ENCODE results near the gene MSH5. TPM values are rescaled to one million over a fixed set of nuclear protein-coding genes. Genes with fewer than 3 reads are reported as not detected.
A peak's percentile ranks its signal among the peaks of the same experiment; 100 is the strongest.

Gene MSH5
- total RNA-seq, 1 donor from 2014 or later = 18.4 TPM

DNA sequence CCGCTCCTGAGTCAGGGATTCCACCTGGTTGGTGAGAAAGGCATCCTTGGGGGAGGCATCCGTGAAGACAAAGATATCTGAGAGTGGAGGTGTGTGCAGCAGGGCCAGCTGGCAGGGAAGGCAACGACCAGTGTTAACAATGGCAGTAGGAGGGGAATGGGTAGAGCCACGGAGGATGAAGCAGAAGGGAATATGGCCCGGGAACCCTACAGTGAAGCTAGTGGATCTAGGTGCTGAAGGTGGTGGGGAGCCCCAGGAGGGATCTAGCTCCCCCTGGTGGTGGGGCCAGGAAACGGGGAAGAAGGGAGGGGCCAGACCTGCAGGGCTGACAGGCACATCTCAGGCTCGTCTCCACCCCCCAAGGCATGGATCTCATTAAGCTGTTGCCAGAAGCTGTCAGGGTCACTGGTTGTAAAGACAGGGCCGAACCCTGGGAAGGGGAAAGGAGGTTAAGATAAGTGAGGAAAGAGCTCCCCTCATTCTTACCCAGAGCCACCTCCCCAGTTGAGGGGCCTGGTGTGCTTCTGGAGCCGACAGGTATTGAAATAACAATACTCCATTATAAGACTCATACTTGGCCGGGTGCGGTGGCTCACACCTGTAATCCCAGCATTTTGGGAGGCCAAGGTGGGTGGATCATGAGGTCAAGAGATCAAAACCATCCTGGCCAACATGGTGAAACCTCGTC lies 30.0 kb downstream of the MSH5 start:
- H3K4me1 Mint-ChIP-seq (ENCODE audit: unreplicated experiment) = no peaks in the 10 kb centered on the region
- no peak overlapping the region for H3K4me3 Mint-ChIP-seq (ENCODE audit: unreplicated experiment)
- TF ChIP-seq, protein P1, sequence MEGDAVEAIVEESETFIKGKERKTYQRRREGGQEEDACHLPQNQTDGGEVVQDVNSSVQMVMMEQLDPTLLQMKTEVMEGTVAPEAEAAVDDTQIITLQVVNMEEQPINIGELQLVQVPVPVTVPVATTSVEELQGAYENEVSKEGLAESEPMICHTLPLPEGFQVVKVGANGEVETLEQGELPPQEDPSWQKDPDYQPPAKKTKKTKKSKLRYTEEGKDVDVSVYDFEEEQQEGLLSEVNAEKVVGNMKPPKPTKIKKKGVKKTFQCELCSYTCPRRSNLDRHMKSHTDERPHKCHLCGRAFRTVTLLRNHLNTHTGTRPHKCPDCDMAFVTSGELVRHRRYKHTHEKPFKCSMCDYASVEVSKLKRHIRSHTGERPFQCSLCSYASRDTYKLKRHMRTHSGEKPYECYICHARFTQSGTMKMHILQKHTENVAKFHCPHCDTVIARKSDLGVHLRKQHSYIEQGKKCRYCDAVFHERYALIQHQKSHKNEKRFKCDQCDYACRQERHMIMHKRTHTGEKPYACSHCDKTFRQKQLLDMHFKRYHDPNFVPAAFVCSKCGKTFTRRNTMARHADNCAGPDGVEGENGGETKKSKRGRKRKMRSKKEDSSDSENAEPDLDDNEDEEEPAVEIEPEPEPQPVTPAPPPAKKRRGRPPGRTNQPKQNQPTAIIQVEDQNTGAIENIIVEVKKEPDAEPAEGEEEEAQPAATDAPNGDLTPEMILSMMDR (IDR thresholded peaks at IDR 0.05) = peak; percentile 66
- no peaks in the 10 kb centered on the region for H3K36me3 Mint-ChIP-seq (ENCODE audit: unreplicated experiment)
- DNase-seq (ENCODE audit: extremely low spot score, unreplicated experiment) = no peak
- H3K27me3 Mint-ChIP-seq (ENCODE audit: unreplicated experiment) = no peaks in the 10 kb centered on the region
- no peak overlapping the region for H3K27ac Mint-ChIP-seq (ENCODE audit: unreplicated experiment)
- H3K9me3 Mint-ChIP-seq (ENCODE audit: unreplicated experiment) = no peaks in the 10 kb centered on the region

DNA sequence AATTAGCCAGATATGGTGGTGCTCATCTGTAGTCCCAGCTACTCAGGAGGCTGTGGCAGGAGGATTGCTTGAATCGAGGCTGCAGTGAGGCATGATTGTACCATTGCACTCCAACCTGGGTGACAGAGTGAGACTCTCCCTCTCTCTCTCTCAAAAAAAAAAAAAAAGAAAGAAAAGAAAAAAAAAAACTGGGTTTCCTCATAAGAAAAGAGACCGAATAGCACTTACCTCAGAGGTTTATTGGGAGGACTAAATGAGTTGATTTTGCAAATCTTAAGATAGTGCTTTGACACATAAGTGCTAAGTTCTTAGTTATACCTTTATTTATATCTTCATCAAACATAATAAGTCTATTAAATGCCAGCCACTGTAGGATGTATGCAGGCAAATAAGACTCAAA lies 31.1 kb downstream of the MSH5 start:
- no peak overlapping the region for H3K27ac Mint-ChIP-seq (ENCODE audit: unreplicated experiment)
- H3K36me3 Mint-ChIP-seq (ENCODE audit: unreplicated experiment) = no peaks in the 10 kb centered on the region
- no peaks in the 10 kb centered on the region for H3K9me3 Mint-ChIP-seq (ENCODE audit: unreplicated experiment)
- no peak for DNase-seq (ENCODE audit: extremely low spot score, unreplicated experiment)
- TF ChIP-seq, protein P1 (IDR thresholded peaks at IDR 0.05) = no peak
- H3K27me3 Mint-ChIP-seq (ENCODE audit: unreplicated experiment) = no peaks in the 10 kb centered on the region
- no peaks in the 10 kb centered on the region for H3K4me1 Mint-ChIP-seq (ENCODE audit: unreplicated experiment)
- no peak overlapping the region for H3K4me3 Mint-ChIP-seq (ENCODE audit: unreplicated experiment)

DNA sequence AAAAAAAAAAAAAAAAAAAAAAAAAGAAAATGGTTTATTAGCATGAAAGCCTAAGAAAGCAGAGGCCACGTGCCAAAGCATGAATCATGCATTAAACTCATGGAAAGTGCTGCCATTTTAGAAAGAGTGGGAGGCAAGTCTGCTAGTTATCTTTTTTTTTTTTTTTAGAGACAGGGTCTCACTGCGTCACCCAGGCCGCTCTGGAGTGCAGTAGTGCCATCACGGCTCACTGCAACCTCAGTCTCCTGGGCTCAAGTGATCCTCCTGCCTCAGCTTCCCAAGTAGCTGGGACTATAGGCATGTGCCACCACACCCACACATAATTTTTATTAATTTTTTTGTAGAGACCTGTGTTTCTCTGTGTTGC lies 32.2 kb downstream of the MSH5 start:
- no peaks in the 10 kb centered on the region for H3K27me3 Mint-ChIP-seq (ENCODE audit: unreplicated experiment)
- H3K27ac Mint-ChIP-seq (ENCODE audit: unreplicated experiment) = no peak overlapping the region
- TF ChIP-seq, protein P1 (IDR thresholded peaks at IDR 0.05) = no peak
- no peaks in the 10 kb centered on the region for H3K36me3 Mint-ChIP-seq (ENCODE audit: unreplicated experiment)
- DNase-seq (ENCODE audit: extremely low spot score, unreplicated experiment) = no peak
- H3K4me3 Mint-ChIP-seq (ENCODE audit: unreplicated experiment) = no peak overlapping the region
- peaks cover under 1% of the 10 kb centered on the region for H3K4me1 Mint-ChIP-seq (ENCODE audit: unreplicated experiment)
- H3K9me3 Mint-ChIP-seq (ENCODE audit: unreplicated experiment) = no peaks in the 10 kb centered on the region

DNA sequence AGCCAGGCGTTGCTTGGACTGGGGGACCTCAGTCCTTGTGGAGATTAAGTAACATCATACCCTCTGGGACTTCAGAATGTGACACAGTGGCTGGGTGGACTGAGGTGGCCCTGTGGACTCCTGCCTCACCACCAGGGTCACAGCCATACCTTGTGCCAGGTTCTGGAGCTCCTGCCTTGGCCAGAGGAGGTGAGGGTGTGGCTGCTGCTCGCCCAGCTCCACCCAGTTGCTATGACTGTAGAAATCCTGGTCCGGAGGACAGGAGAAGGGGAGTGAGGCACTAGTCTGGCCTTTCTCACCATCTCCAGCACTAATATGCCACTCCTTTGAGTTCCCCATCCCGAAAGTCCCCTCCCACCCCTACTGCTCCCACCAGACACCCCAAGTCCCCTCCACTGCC lies 35.4 kb downstream of the MSH5 start:
- no peak overlapping the region for H3K27ac Mint-ChIP-seq (ENCODE audit: unreplicated experiment)
- no peaks in the 10 kb centered on the region for H3K36me3 Mint-ChIP-seq (ENCODE audit: unreplicated experiment)
- H3K4me1 Mint-ChIP-seq (ENCODE audit: unreplicated experiment) = peaks cover 9% of the 10 kb centered on the region
- no peaks in the 10 kb centered on the region for H3K9me3 Mint-ChIP-seq (ENCODE audit: unreplicated experiment)
- no peak for DNase-seq (ENCODE audit: extremely low spot score, unreplicated experiment)
- TF ChIP-seq, protein P1 (IDR thresholded peaks at IDR 0.05) = no peak
- H3K27me3 Mint-ChIP-seq (ENCODE audit: unreplicated experiment) = no peaks in the 10 kb centered on the region
- no peak overlapping the region for H3K4me3 Mint-ChIP-seq (ENCODE audit: unreplicated experiment)

DNA sequence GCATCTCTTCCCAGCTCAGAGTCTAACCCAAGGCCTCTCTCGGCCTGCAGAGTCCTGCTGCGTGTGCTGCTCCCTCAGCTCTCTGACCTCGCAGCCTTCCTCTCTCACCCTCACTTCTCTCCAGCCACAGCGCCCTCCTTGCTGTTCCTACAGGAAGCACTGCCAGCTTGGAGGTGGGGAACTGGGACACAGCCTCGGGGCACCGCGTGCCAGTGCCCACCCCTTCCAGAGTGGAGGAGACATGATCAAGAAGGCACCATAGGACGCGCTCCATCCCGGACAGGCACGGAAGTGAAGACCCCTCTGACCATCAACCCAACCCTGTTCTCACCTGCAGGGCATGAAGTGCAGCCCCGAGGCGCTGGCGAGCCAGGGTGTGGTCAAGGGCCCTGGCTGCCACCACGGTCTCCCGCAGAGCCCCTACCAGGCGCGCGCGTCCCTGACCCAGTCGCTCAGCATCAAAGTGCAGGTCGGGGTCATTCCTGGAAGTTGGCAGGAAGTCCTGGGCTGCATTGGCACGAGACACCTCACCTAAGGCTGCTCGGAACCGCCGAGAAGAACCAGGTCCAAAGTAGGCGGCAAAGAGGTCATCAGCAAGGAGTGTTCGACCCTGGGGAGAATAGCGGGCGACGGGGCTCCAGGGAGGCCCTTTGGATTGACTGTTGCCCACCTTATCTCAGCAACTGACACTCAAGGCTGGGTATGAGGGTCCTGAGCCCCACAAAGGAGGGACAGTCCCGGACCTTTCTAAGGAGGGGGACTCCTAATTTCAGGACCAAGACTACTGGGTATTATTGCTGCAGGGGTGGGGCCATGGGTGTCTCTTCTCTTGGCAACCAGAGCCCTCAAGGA lies 36.1 kb downstream of the MSH5 start:
- H3K4me1 Mint-ChIP-seq (ENCODE audit: unreplicated experiment) = peaks cover 9% of the 10 kb centered on the region
- peaks cover 2% of the 10 kb centered on the region for H3K36me3 Mint-ChIP-seq (ENCODE audit: unreplicated experiment)
- no peak overlapping the region for H3K27ac Mint-ChIP-seq (ENCODE audit: unreplicated experiment)
- no peaks in the 10 kb centered on the region for H3K9me3 Mint-ChIP-seq (ENCODE audit: unreplicated experiment)
- TF ChIP-seq, protein P1 (IDR thresholded peaks at IDR 0.05) = no peak
- DNase-seq (ENCODE audit: extremely low spot score, unreplicated experiment) = no peak
- no peak overlapping the region for H3K4me3 Mint-ChIP-seq (ENCODE audit: unreplicated experiment)
- no peaks in the 10 kb centered on the region for H3K27me3 Mint-ChIP-seq (ENCODE audit: unreplicated experiment)

Data from osteocyte (in vitro differentiated cells).